ENCODE measurements around the gene ECSCR.

GRCh38 chr5:139460455-139460854 is 2.1 kb downstream of the ECSCR start:
- TF ChIP-seq CTCF (conservative IDR thresholded peaks at IDR 0.05; ENCODE audit: low read depth, low read length) (no peak), EZH2phosphoT487 (IDR thresholded peaks at IDR 0.05; ENCODE audit: borderline replicate concordance, low read length) (no peak)
